CD4-positive, alpha-beta T cell treated with Interleukin-12 subunit alpha and Interleukin-12 subunit beta, for 1 hour (primary cell): ENCODE data around the gene YBEY.
"Not testable (repeated sequence)": the region's sequence is repeated elsewhere in the genome, so short reads cannot be mapped to it uniquely, and the experiment has no call there.

ENCODE experiments used
- DNase-seq: peaks from one replicate; pipeline ENCODE4 v3.0.0-alpha.2; 2020

The YBEY gene

GRCh38 chr21:46307625-46308024 lies 21.5 kb downstream of the YBEY start:
- no peak for DNase-seq

GRCh38 chr21:46308431-46308830 lies 22.3 kb downstream of the YBEY start:
- DNase-seq = no peak

GRCh38 chr21:46310260-46310659 lies 24.1 kb downstream of the YBEY start:
- not testable (repeated sequence) for DNase-seq

GRCh38 chr21:46311568-46311967 lies 25.4 kb downstream of the YBEY start:
- no peak for DNase-seq

- no peak for DNase-seq
Observed at GRCh38 chr21:46312949-46313348, 26.8 kb downstream of the YBEY start.

GRCh38 chr21:46314441-46315020 lies 28.4 kb downstream of the YBEY start:
- DNase-seq = no peak

- DNase-seq = no peak
Observed at GRCh38 chr21:46316708-46317324, 30.7 kb downstream of the YBEY start.

- DNase-seq = no peak
Observed at GRCh38 chr21:46317710-46318463, 31.7 kb downstream of the YBEY start.

GRCh38 chr21:46318464-46318845 lies 32.3 kb downstream of the YBEY start:
- DNase-seq = no peak

GRCh38 chr21:46319186-46319585 lies 33.0 kb downstream of the YBEY start:
- no peak for DNase-seq

GRCh38 chr21:46320331-46320801 lies 34.2 kb downstream of the YBEY start:
- DNase-seq = no peak

GRCh38 chr21:46322351-46323226 lies 36.4 kb downstream of the YBEY start:
- DNase-seq = no peak

GRCh38 chr21:46323227-46323709 lies 37.1 kb downstream of the YBEY start:
- no peak for DNase-seq

GRCh38 chr21:46323710-46324389 lies 37.7 kb downstream of the YBEY start, which contains the start of the genes C21orf58 and PCNT:
TSS of gene C21orf58 (minus strand) at chr21:46323870. CDS start at chr21:46322738, 1,132 bp downstream.
TSS of gene PCNT (plus strand) at chr21:46324156. CDS start at chr21:46324229, 73 bp downstream.
- peak; percentile 99 for DNase-seq

- DNase-seq = peak; percentile 89
Observed at GRCh38 chr21:46324390-46325072, 38.4 kb downstream of the YBEY start.

- DNase-seq = peak; percentile 26
Observed at GRCh38 chr21:46325073-46325912, 39.2 kb downstream of the YBEY start.

GRCh38 chr21:46326110-46326703 lies 40.1 kb downstream of the YBEY start:
- DNase-seq = no peak

GRCh38 chr21:46327711-46328110 lies 41.6 kb downstream of the YBEY start:
- DNase-seq = no peak

GRCh38 chr21:46328151-46328550 lies 42.0 kb downstream of the YBEY start:
- no peak for DNase-seq

GRCh38 chr21:46329796-46330195 lies 43.7 kb downstream of the YBEY start:
- no peak for DNase-seq
